Measurements from ENCODE around the gene CHMP1A. TPM values are rescaled to one million over a fixed set of nuclear protein-coding genes. Genes with fewer than 3 reads are reported as not detected.

CHMP1A gene
- total RNA-seq, 1 donor from 2014 or later, result 153 TPM

- Histone ChIP-seq H3K4me3 (no peak overlapping the region), H3K27ac (no peak overlapping the region), H3K27me3 (no peaks in the 10 kb centered on the region), H3K36me3 (no peaks in the 10 kb centered on the region), H3K4me1 (no peaks in the 10 kb centered on the region), H3K9me3 (no peaks in the 10 kb centered on the region)
- no peak for TF ChIP-seq CTCF (IDR thresholded peaks at IDR 0.05)
- intact Hi-C loops (cut with DNase I), result no loop called here
- DNase-seq (ENCODE audit: low spot score in 2 of 2), result no peak
Observed at GRCh38 chr16:89621698-89622409, 35.7 kb downstream of the CHMP1A start.

- intact Hi-C loops (cut with DNase I), result no loop called here
- no peak for DNase-seq (ENCODE audit: low spot score in 2 of 2)
- Histone ChIP-seq H3K36me3 (no peaks in the 10 kb centered on the region), H3K27ac (no peak overlapping the region), H3K4me3 (no peak overlapping the region), H3K4me1 (no peaks in the 10 kb centered on the region), H3K9me3 (no peaks in the 10 kb centered on the region), H3K27me3 (no peaks in the 10 kb centered on the region)
- no peak for TF ChIP-seq CTCF (IDR thresholded peaks at IDR 0.05)
Observed at GRCh38 chr16:89621136-89621697, 36.3 kb downstream of the CHMP1A start.

GRCh38 chr16:89620406-89620841 is 37.1 kb downstream of the CHMP1A start:
- Histone ChIP-seq H3K9me3 (no peaks in the 10 kb centered on the region), H3K4me3 (no peak overlapping the region), H3K27ac (no peak overlapping the region), H3K36me3 (no peaks in the 10 kb centered on the region), H3K4me1 (no peaks in the 10 kb centered on the region), H3K27me3 (no peaks in the 10 kb centered on the region)
- intact Hi-C loops (cut with DNase I), result no loop called here
- no peak for TF ChIP-seq CTCF (IDR thresholded peaks at IDR 0.05)
- DNase-seq (ENCODE audit: low spot score in 2 of 2), result no peak

- Histone ChIP-seq H3K27ac (no peak overlapping the region), H3K9me3 (no peaks in the 10 kb centered on the region), H3K36me3 (no peaks in the 10 kb centered on the region), H3K27me3 (no peaks in the 10 kb centered on the region), H3K4me3 (no peak overlapping the region), H3K4me1 (no peaks in the 10 kb centered on the region)
- intact Hi-C loops (cut with DNase I), result no loop called here
- DNase-seq (ENCODE audit: low spot score in 2 of 2), result no peak
- no peak for TF ChIP-seq CTCF (IDR thresholded peaks at IDR 0.05)
Observed at GRCh38 chr16:89619840-89620239, 37.7 kb downstream of the CHMP1A start.

- Histone ChIP-seq H3K27me3 (no peaks in the 10 kb centered on the region), H3K9me3 (no peaks in the 10 kb centered on the region), H3K4me3 (no peak overlapping the region), H3K27ac (no peak overlapping the region), H3K4me1 (no peaks in the 10 kb centered on the region), H3K36me3 (no peaks in the 10 kb centered on the region)
- no peak for TF ChIP-seq CTCF (IDR thresholded peaks at IDR 0.05)
- no peak for DNase-seq (ENCODE audit: low spot score in 2 of 2)
- intact Hi-C loops (cut with DNase I), result no loop called here
Observed at GRCh38 chr16:89618109-89618998, 39.2 kb downstream of the CHMP1A start.

Measured in ascending aorta (tissue), 2 donors.